ENCODE measurements around the gene AK5.

GRCh38 chr1:77303387-77303786 lies 21.6 kb downstream of the AK5 start:
- TF ChIP-seq CTCF (IDR thresholded peaks at IDR 0.05): no peak
- TF ChIP-seq POLR2A (IDR thresholded peaks at IDR 0.05): no peak

Data from ovary (tissue), 3 donors.